Testis (tissue), 3 donors: ENCODE results near the gene SMCP. TPM values are rescaled to one million over a fixed set of nuclear protein-coding genes. Genes with fewer than 3 reads are reported as not detected.

ENCODE experiments used
- DNase-seq: peaks from one replicate; pipeline ENCODE4 v3.0.0-alpha.2; 2019
- H3K27ac ChIP-seq, 2 donors: fragments of 200-600 bp; sonication (generic); one replicate each; pipeline ENCODE4 v1.5.1; 2019
- H3K27me3 ChIP-seq: fragments of 200-600 bp; sonication (generic); one replicate; pipeline ENCODE4 v1.5.1; 2019
- H3K36me3 ChIP-seq: fragments of 200-600 bp; sonication (generic); one replicate; pipeline ENCODE4 v1.5.1; 2017; ENCODE audit warnings: low read depth; ENCODE audit errors: missing control alignments
- H3K4me1 ChIP-seq: fragments of 200-600 bp; sonication (generic); one replicate; pipeline ENCODE4 v1.5.1; 2019
- H3K4me3 ChIP-seq, 2 donors: fragments of 200-600 bp; sonication (generic); one replicate each; pipeline ENCODE4 v1.5.1; 2017 to 2019
- H3K9me3 ChIP-seq: fragments of 200-600 bp; sonication (generic); one replicate; pipeline ENCODE4 v1.5.1; 2017
- POLR2A ChIP-seq: fragments of 450-650 bp; IDR thresholded peaks from one replicate; pipeline ENCODE4 v1.6.1; 2017; ENCODE audit warnings: antibody characterized with exemption, mild to moderate bottlenecking, moderate library complexity
- WGBS, 2 donors: methylation state at CpG; one replicate each; pipeline ENCODE4 v1.1.5; 2018; 5-methylcytosine and 5-hydroxymethylcytosine counted together
- intact Hi-C: fragments of 100-400 bp; cut with DNase I; formaldehyde crosslinking; loops from one replicate; pipeline ENCODE4 v1.15.1; 2023; ENCODE audit warnings: low total_unique reads
- polyA plus RNA-seq: library from polyadenylated mRNA; stranded (reverse); fragments of 350-450 nt; fragmentation: Illumina TruSeq; extraction: RNeasy Lipid Tissue Mini Kit (QIAGEN cat#74804); gene quantifications from one replicate; pipeline ENCODE4 v1.2.3, GENCODE V29; 2014; ENCODE audit warnings: low read depth, low replicate concordance; ENCODE audit not compliant: insufficient read depth
- total RNA-seq, 2 donors: library from RNA; depleted of rRNA; stranded (reverse); fragments of >200 nt; gene quantifications; one replicate each; pipeline ENCODE4 v1.2.3, GENCODE V29; 2016
- TF ChIP-seq, protein P1 (sequence below), 3 experiments: fragments of 450-650 bp in 2 of 3; fragments of 200-600 bp in 1 of 3; sonication (generic) in 1 of 3; IDR thresholded peaks; one replicate each; pipeline ENCODE4 v1.5.1; 2016 to 2019; ENCODE audit warnings: antibody characterized with exemption in 3 of 3, mild to moderate bottlenecking in 2 of 3, moderate library complexity in 1 of 3

Gene SMCP
- total and polyA plus RNA-seq, 3 donors from 2014 or later: 249 to 786 (median 724) TPM

DNA sequence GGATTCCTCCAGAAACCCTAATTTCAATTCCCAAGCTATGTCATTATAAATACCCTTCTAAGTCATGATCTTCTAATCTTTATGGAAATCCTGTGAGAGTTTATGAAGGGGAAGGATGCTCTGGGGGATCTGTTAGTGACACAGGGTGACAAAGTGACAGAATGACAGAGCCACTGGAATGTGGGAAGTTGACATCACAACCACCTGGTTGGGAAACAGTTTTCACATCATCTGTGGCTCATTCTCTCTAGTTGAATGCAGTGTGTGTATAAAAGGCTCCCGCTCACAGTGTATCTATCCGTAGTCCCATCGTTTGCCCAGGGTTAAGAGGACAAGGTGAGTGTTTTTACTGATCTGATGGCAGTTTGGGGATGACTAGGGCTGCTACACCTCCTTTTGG lies 18.4 kb upstream of the SMCP start, which contains the start of gene LCE7A:
Gene LCE7A (plus strand): TSS at position 301 of the 400 bp plus-strand sequence. CDS start 702 bp downstream, outside the sequence.
- TF ChIP-seq, protein P1, sequence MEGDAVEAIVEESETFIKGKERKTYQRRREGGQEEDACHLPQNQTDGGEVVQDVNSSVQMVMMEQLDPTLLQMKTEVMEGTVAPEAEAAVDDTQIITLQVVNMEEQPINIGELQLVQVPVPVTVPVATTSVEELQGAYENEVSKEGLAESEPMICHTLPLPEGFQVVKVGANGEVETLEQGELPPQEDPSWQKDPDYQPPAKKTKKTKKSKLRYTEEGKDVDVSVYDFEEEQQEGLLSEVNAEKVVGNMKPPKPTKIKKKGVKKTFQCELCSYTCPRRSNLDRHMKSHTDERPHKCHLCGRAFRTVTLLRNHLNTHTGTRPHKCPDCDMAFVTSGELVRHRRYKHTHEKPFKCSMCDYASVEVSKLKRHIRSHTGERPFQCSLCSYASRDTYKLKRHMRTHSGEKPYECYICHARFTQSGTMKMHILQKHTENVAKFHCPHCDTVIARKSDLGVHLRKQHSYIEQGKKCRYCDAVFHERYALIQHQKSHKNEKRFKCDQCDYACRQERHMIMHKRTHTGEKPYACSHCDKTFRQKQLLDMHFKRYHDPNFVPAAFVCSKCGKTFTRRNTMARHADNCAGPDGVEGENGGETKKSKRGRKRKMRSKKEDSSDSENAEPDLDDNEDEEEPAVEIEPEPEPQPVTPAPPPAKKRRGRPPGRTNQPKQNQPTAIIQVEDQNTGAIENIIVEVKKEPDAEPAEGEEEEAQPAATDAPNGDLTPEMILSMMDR (IDR thresholded peaks at IDR 0.05): no peak
- no peak for TF ChIP-seq POLR2A
- H3K9me3 ChIP-seq: no peaks in the 10 kb centered on the region
- WGBS, 2 donors: 89 to 90% methylated on average over 3 of the region's 3 CpGs
- H3K4me3 ChIP-seq: no peak within 1 kb of the TSS
- H3K27ac ChIP-seq: no peak within 1 kb of the TSS
- H3K36me3 ChIP-seq: no peaks in the 10 kb centered on the region
- H3K4me1 ChIP-seq: no peaks in the 10 kb centered on the region
- intact Hi-C loops: no loop called here
- no peak for DNase-seq
- H3K27me3 ChIP-seq: no peaks in the 10 kb centered on the region

DNA sequence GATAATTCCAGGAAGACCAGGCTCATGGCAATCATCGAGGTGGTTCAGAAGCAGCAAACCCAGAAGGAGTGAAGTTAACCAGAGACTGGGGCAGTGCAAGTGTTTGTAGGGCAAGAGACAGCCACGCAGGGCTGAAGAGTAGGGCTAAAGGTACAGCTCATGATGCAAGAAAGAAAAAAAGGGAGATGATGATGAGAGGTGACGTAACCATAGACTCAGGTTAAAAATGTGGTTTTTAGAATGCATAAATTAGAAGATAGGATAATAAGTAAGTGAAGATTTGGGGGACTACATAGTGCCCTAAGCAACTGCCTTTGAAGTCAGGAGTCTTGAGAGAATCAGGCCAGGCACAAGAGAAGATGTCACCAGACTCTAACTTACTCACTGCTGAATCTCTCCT lies 18.0 kb upstream of the SMCP start:
- Histone ChIP-seq H3K9me3 (no peaks in the 10 kb centered on the region), H3K27ac (no peak overlapping the region), H3K36me3 (no peaks in the 10 kb centered on the region), H3K4me1 (no peaks in the 10 kb centered on the region), H3K27me3 (no peaks in the 10 kb centered on the region), H3K4me3 (no peak overlapping the region)
- TF ChIP-seq, protein P1 (IDR thresholded peaks at IDR 0.05): no peak
- no peak for TF ChIP-seq POLR2A
- 82 to 85% methylated on average over 3 of the region's 3 CpGs for WGBS, 2 donors
- intact Hi-C loops: no loop called here
- DNase-seq: no peak

DNA sequence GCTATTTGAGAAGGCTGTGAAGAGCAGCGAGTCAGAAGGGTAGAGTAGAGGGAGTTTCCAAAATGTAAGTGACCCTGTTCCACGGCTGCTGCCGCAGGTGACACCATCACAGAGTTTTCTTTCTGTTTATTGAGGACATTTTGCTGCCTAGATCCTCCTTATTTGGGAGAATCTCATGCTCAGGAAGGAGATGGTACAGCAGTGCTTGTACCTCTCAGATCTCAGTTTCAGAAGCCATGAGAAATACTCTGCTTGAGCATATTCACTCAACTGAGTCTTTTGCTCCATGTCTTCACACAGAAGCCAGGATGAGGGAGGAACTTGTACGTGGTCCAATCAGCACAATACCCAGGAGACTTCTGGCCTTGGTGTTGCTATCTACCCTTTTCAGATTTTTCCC lies 16.7 kb upstream of the SMCP start:
- no peak for DNase-seq
- no peak overlapping the region for H3K27ac ChIP-seq
- no peaks in the 10 kb centered on the region for H3K36me3 ChIP-seq
- no peaks in the 10 kb centered on the region for H3K9me3 ChIP-seq
- H3K4me3 ChIP-seq: no peak overlapping the region
- TF ChIP-seq, protein P1 (IDR thresholded peaks at IDR 0.05): no peak
- no peak for TF ChIP-seq POLR2A
- intact Hi-C loops: no loop called here
- whole genome bisulfite sequencing, 2 donors: 83 to 92% methylated on average over 4 of the region's 4 CpGs
- H3K4me1 ChIP-seq: no peaks in the 10 kb centered on the region
- no peaks in the 10 kb centered on the region for H3K27me3 ChIP-seq

DNA sequence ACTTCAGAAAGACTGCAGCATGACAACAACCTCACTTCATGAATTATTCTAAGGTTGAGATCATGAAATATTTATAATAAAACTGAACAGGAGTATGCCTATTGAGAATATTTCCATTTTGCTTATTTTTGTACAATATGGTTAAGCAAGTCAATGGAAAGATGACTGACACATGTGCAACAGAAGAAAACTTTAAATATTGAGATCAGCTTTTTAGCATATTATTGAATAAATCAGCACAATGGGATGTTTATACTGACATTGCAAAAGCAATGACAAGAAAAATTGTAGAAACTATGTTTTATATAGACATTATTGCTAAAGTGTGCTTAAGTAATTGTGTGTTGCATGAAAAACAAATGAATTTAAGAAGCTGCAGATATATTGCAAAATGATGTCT lies 13.7 kb upstream of the SMCP start:
- H3K4me3 ChIP-seq: no peak overlapping the region
- H3K27ac ChIP-seq: no peak overlapping the region
- H3K4me1 ChIP-seq: no peaks in the 10 kb centered on the region
- H3K27me3 ChIP-seq: no peaks in the 10 kb centered on the region
- no peak for TF ChIP-seq POLR2A
- TF ChIP-seq, protein P1 (IDR thresholded peaks at IDR 0.05): no peak
- no peaks in the 10 kb centered on the region for H3K36me3 ChIP-seq
- DNase-seq: no peak
- intact Hi-C loops: no loop called here
- H3K9me3 ChIP-seq: no peaks in the 10 kb centered on the region

DNA sequence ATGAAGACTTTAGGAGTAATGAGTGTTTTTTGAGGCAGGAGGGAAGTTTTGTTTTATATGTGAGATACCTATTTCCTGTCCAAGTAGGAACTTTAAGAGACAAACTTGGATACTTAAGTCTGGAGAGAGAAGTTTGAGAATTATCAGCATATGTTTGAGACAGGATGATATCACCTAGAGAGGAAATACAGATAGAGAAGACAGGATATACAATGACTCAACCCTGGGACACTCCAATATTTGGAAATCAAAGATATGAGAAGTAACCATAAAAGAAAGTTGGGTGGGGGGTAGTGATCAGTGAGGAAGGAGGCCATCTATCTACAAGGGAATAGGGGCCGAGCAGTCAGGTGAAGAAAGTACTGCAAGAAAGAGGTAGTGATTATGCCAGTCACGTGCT lies 11.8 kb upstream of the SMCP start:
- Histone ChIP-seq H3K27me3 (no peaks in the 10 kb centered on the region), H3K9me3 (no peaks in the 10 kb centered on the region), H3K4me1 (no peaks in the 10 kb centered on the region), H3K27ac (no peak overlapping the region), H3K36me3 (no peaks in the 10 kb centered on the region), H3K4me3 (no peak overlapping the region)
- WGBS, 2 donors: 74 to 80% methylated on average over 2 of the region's 2 CpGs
- DNase-seq: no peak
- intact Hi-C loops: no loop called here
- TF ChIP-seq, protein P1 (IDR thresholded peaks at IDR 0.05): no peak
- no peak for TF ChIP-seq POLR2A
